NB4 (cell line): Measurements from ENCODE around the gene SCFD2.

ENCODE experiments used
- POLR2A ChIP-seq: IDR thresholded peaks from 2 replicates; pipeline ENCODE4 v1.6.1; 2011; ENCODE audit warnings: mild to moderate bottlenecking; ENCODE audit not compliant: insufficient read length; ENCODE audit errors: extremely low read depth
- TF ChIP-seq, protein P1 (sequence below): IDR thresholded peaks from one replicate; pipeline ENCODE4 v1.5.1; 2012; ENCODE audit warnings: low read depth, low read length

DNA sequence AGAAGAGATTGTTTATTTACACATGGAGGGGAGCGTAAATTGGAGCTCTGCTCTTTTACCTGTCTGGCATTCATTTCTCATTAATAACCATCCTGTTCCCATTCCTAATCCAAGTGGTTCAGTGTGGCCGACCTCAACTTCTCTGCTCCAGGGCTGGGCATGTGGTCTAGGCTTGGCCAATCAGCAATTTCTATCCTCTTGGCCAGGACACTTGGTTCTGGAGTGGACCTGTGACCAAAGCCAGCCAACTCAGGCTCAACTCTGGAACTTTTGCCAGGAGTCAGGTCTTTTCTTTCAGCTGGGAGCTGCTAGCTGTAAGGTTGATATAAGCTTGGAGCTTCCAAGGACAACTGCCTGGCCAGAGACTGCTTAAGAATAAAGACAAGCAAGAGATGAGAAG lies 519.4 kb downstream of the SCFD2 start:
- TF ChIP-seq, protein P1, sequence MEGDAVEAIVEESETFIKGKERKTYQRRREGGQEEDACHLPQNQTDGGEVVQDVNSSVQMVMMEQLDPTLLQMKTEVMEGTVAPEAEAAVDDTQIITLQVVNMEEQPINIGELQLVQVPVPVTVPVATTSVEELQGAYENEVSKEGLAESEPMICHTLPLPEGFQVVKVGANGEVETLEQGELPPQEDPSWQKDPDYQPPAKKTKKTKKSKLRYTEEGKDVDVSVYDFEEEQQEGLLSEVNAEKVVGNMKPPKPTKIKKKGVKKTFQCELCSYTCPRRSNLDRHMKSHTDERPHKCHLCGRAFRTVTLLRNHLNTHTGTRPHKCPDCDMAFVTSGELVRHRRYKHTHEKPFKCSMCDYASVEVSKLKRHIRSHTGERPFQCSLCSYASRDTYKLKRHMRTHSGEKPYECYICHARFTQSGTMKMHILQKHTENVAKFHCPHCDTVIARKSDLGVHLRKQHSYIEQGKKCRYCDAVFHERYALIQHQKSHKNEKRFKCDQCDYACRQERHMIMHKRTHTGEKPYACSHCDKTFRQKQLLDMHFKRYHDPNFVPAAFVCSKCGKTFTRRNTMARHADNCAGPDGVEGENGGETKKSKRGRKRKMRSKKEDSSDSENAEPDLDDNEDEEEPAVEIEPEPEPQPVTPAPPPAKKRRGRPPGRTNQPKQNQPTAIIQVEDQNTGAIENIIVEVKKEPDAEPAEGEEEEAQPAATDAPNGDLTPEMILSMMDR = no peak
- no peak for TF ChIP-seq POLR2A
